Peyer's patch (tissue), 4 donors: ENCODE measurements around the gene DNM3. TPM values are rescaled to one million over a fixed set of nuclear protein-coding genes. Genes with fewer than 3 reads are reported as not detected.

ENCODE experiments used
- DNase-seq, 3 donors: peaks; one replicate each; pipeline ENCODE4 v3.0.0-alpha.2; 2017 to 2019
- H3K27ac ChIP-seq, 4 donors: fragments of 200-600 bp; sonication (generic); one replicate each; pipeline ENCODE4 v1.5.1; 2016 to 2019
- H3K27me3 ChIP-seq, 2 donors: fragments of 200-600 bp; sonication (generic); one replicate each; pipeline ENCODE4 v1.5.1; 2019
- H3K36me3 ChIP-seq, 3 donors: fragments of 200-600 bp; sonication (generic); one replicate each; pipeline ENCODE4 v1.5.1; 2016 to 2019
- H3K4me1 ChIP-seq, 4 donors: fragments of 200-600 bp; sonication (generic); one replicate each; pipeline ENCODE4 v1.5.1; 2016 to 2019
- H3K4me3 ChIP-seq, 4 donors: fragments of 200-600 bp; sonication (generic); 1 replicate in 3 of 4; 2 replicates in 1 of 4; pipeline ENCODE4 v1.5.1; 2016 to 2019; ENCODE audit warnings: mild to moderate bottlenecking in 1 of 4
- H3K9me3 ChIP-seq, 4 donors: fragments of 200-600 bp; sonication (generic); one replicate each; pipeline ENCODE4 v1.5.1; 2016 to 2019; ENCODE audit warnings: mild to moderate bottlenecking in 1 of 4
- POLR2A ChIP-seq, 2 donors: fragments of 450-650 bp; IDR thresholded peaks; one replicate each; pipeline ENCODE4 v1.5.1; 2017; ENCODE audit warnings: antibody characterized with exemption in 2 of 2, mild to moderate bottlenecking in 2 of 2, moderate library complexity in 2 of 2
- total RNA-seq, 4 donors: library from RNA; depleted of rRNA; stranded (reverse); fragments of >200 nt; gene quantifications; one replicate each; pipeline ENCODE4 v1.1.0, GENCODE V29; 2016
- TF ChIP-seq, protein P1 (sequence below), 6 experiments: fragments of 450-650 bp in 4 of 6; fragments of 200-600 bp in 2 of 6; sonication (generic) in 1 of 6; IDR thresholded peaks; one replicate each; pipeline ENCODE4 v1.5.1; 2017 to 2019; ENCODE audit warnings: antibody characterized with exemption in 6 of 6, mild to moderate bottlenecking in 3 of 6, moderate library complexity in 1 of 6

Gene DNM3
- total RNA-seq, 4 donors from 2014 or later: 1.4 to 11.6 (median 2.0) TPM

- TF ChIP-seq, protein P1, sequence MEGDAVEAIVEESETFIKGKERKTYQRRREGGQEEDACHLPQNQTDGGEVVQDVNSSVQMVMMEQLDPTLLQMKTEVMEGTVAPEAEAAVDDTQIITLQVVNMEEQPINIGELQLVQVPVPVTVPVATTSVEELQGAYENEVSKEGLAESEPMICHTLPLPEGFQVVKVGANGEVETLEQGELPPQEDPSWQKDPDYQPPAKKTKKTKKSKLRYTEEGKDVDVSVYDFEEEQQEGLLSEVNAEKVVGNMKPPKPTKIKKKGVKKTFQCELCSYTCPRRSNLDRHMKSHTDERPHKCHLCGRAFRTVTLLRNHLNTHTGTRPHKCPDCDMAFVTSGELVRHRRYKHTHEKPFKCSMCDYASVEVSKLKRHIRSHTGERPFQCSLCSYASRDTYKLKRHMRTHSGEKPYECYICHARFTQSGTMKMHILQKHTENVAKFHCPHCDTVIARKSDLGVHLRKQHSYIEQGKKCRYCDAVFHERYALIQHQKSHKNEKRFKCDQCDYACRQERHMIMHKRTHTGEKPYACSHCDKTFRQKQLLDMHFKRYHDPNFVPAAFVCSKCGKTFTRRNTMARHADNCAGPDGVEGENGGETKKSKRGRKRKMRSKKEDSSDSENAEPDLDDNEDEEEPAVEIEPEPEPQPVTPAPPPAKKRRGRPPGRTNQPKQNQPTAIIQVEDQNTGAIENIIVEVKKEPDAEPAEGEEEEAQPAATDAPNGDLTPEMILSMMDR (IDR thresholded peaks at IDR 0.05): no peak
- TF ChIP-seq POLR2A (IDR thresholded peaks at IDR 0.05): no peak
- Histone ChIP-seq H3K36me3 (no peaks in the 10 kb centered on the region), H3K4me1 (no peaks in the 10 kb centered on the region), H3K27ac (no peak overlapping the region), H3K9me3 (no peaks in the 10 kb centered on the region), H3K27me3 (no peaks in the 10 kb centered on the region), H3K4me3 (no peak overlapping the region)
- no peak for DNase-seq
Measured at GRCh38 chr1:172229942-172230341, 388.6 kb downstream of the DNM3 start.

GRCh38 chr1:172230526-172230925, 389.2 kb downstream of the DNM3 start:
- TF ChIP-seq POLR2A (IDR thresholded peaks at IDR 0.05): no peak
- TF ChIP-seq, protein P1 (IDR thresholded peaks at IDR 0.05): no peak
- Histone ChIP-seq H3K27me3 (no peaks in the 10 kb centered on the region), H3K27ac (no peak overlapping the region), H3K9me3 (no peaks in the 10 kb centered on the region), H3K4me1 (no peaks in the 10 kb centered on the region), H3K36me3 (no peaks in the 10 kb centered on the region), H3K4me3 (no peak overlapping the region)
- no peak for DNase-seq

- Histone ChIP-seq H3K9me3 (no peaks in the 10 kb centered on the region), H3K27me3 (no peaks in the 10 kb centered on the region), H3K27ac (no peak overlapping the region), H3K4me3 (no peak overlapping the region), H3K36me3 (no peaks in the 10 kb centered on the region), H3K4me1 (no peaks in the 10 kb centered on the region)
- no peak for DNase-seq
- TF ChIP-seq, protein P1 (IDR thresholded peaks at IDR 0.05): no peak
- TF ChIP-seq POLR2A (IDR thresholded peaks at IDR 0.05): no peak
Measured at GRCh38 chr1:172236958-172237357, 395.7 kb downstream of the DNM3 start.

GRCh38 chr1:172238158-172238557, 396.9 kb downstream of the DNM3 start:
- no peaks in the 10 kb centered on the region for H3K27me3 ChIP-seq
- H3K27ac ChIP-seq: no peak overlapping the region
- no peak for TF ChIP-seq POLR2A (IDR thresholded peaks at IDR 0.05)
- H3K9me3 ChIP-seq: no peaks in the 10 kb centered on the region
- no peaks in the 10 kb centered on the region for H3K36me3 ChIP-seq
- H3K4me3 ChIP-seq: no peak overlapping the region
- H3K4me1 ChIP-seq: no peaks in the 10 kb centered on the region
- DNase-seq: no peak

DNA sequence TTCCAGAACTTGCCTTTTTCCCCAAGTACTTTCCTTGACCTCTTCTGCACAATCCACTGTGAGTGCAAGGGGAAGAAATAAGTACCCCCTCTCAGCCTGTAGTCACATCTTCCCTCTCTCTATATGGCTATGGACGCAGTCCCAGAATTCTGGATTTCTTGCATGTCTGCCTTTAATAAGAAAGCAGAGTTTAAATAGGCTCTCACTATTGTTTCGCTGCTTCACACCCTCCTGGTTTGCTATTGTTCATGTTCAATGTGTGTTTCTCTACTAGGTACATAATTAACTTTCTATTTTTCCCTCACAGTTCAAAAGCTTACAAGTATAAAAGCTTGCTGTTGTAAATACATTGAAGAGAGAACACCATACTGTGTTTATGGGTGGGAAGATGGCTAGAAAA, 397.7 kb downstream of the DNM3 start:
- no peak for DNase-seq
- Histone ChIP-seq H3K4me1 (no peaks in the 10 kb centered on the region), H3K27me3 (no peaks in the 10 kb centered on the region), H3K9me3 (no peaks in the 10 kb centered on the region), H3K36me3 (no peaks in the 10 kb centered on the region), H3K4me3 (no peak overlapping the region), H3K27ac (no peak overlapping the region)
- TF ChIP-seq POLR2A (IDR thresholded peaks at IDR 0.05): no peak
- TF ChIP-seq, protein P1 (IDR thresholded peaks at IDR 0.05): no peak

DNA sequence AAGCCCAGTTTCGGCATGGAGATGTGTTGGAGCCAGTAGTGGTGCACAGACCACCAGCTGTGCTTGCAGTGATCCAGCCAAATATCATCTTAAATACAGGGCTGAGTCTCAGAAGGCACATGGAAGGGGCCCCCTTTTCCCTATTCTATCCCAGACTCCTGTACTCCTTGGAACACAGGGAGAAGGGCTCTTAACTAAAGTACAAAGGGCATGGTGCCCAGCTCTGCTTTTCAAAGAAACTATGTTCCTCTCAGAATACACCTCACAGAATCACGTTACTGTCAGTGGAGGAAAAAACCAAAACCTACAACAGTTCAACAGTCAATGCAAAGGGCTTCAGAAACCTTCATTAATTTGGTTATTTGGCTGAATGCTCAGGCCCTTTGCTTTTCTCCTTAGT, 398.6 kb downstream of the DNM3 start:
- Histone ChIP-seq H3K27ac (no peak overlapping the region), H3K4me3 (no peak overlapping the region), H3K4me1 (no peaks in the 10 kb centered on the region), H3K36me3 (no peaks in the 10 kb centered on the region), H3K9me3 (no peaks in the 10 kb centered on the region), H3K27me3 (no peaks in the 10 kb centered on the region)
- TF ChIP-seq, protein P1 (IDR thresholded peaks at IDR 0.05): no peak
- no peak for TF ChIP-seq POLR2A (IDR thresholded peaks at IDR 0.05)
- no peak for DNase-seq
